Heart left ventricle (tissue), 16 donors: ENCODE measurements around the gene HOXB7. TPM values are rescaled to one million over a fixed set of nuclear protein-coding genes. Genes with fewer than 3 reads are reported as not detected.
A peak's percentile ranks its signal among the peaks of the same experiment; 100 is the strongest.

Experiments used
- ATAC-seq, 4 donors: fragments of 200-7000 bp; cut with Tn5 transposase; one replicate each; pipeline ENCODE4 v1.9.1; 2020 to 2022; ENCODE audit warnings: moderate library complexity in 4 of 4, mild to moderate bottlenecking in 3 of 4, moderate number of reproducible peaks in 1 of 4
- DNase-seq, 5 donors: peaks; one replicate each; pipeline ENCODE4 v3.0.0-alpha.2; 2020
- H3K27ac ChIP-seq, 12 donors: fragments of 200-600 bp; sonication (generic) in 4 of 12; one replicate each; pipeline versions ENCODE4 v1.5.0 to v1.8.0; 2016 to 2022; ENCODE audit warnings: mild to moderate bottlenecking in 2 of 12
- H3K27me3 ChIP-seq, 9 donors: fragments of 200-600 bp; sonication (generic) in 2 of 9; one replicate each; pipeline versions ENCODE4 v1.5.1 to v1.8.0; 2016 to 2022; ENCODE audit warnings: mild to moderate bottlenecking in 3 of 9
- H3K36me3 ChIP-seq, 9 donors: fragments of 200-600 bp; sonication (generic) in 2 of 9; one replicate each; pipeline versions ENCODE4 v1.5.0 to v1.8.0; 2018 to 2022; ENCODE audit warnings: mild to moderate bottlenecking in 2 of 9
- H3K4me1 ChIP-seq, 12 donors: fragments of 200-600 bp; sonication (generic) in 4 of 12; one replicate each; pipeline versions ENCODE4 v1.5.0 to v1.8.0; 2016 to 2022; ENCODE audit warnings: mild to moderate bottlenecking in 3 of 12
- H3K4me3 ChIP-seq, 12 donors: fragments of 200-600 bp; sonication (generic) in 4 of 12; one replicate each; pipeline versions ENCODE4 v1.5.0 to v1.8.0; 2017 to 2022; ENCODE audit warnings: mild to moderate bottlenecking in 9 of 12, moderate library complexity in 4 of 12
- H3K9me3 ChIP-seq, 12 donors: fragments of 200-600 bp; sonication (generic) in 4 of 12; one replicate each; pipeline versions ENCODE4 v1.5.0 to v1.8.0; 2016 to 2022; ENCODE audit warnings: mild to moderate bottlenecking in 1 of 12
- CTCF ChIP-seq, 12 donors: fragments of 200-600 bp; sonication (generic) in 4 of 12; IDR thresholded peaks; one replicate each; pipeline versions ENCODE4 v1.5.0 to v1.8.0; 2018 to 2022; ENCODE audit warnings: antibody characterized with exemption in 12 of 12, mild to moderate bottlenecking in 5 of 12
- POLR2A ChIP-seq, 2 donors: fragments of 450-650 bp; IDR thresholded peaks; one replicate each; pipeline ENCODE4 v1.6.1; 2017; ENCODE audit warnings: antibody characterized with exemption in 2 of 2, mild to moderate bottlenecking in 2 of 2, moderate library complexity in 2 of 2
- WGBS, 4 donors: extraction: QIAGEN DNeasy Blood & Tissue Kit in 2 of 4; methylation state at CpG; one replicate each; pipeline versions ENCODE4 v1.1.5 to v1.1.7; 2013 to 2018; 5-methylcytosine and 5-hydroxymethylcytosine counted together
- intact Hi-C, 10 donors: fragments of 100-400 bp; cut with DNase I; formaldehyde crosslinking; loops; one replicate each; pipeline versions ENCODE4 v1.11.1 to v1.14.2; 2022
- polyA plus RNA-seq, 2 donors: library from polyadenylated mRNA; stranded (reverse); fragments of 200-250 nt; gene quantifications; one replicate each; pipeline ENCODE4 v1.2.3, GENCODE V29; 2013
- total RNA-seq, 9 donors: library from RNA; depleted of rRNA in 2 of 9; stranded (reverse); fragments of >200 nt in 2 of 9; fragmentation: NEBNext Ultra II Directional in 3 of 9; extraction: Animal tissue kit (Norgen Biotek cat#: 25700) in 3 of 9; gene quantifications; one replicate each; pipeline versions ENCODE4 v1.1.0 to v1.2.4, GENCODE V29; 2016 to 2023
- donor health status: ischemic (EF 13 %, LVEDD 7.1; RV severe dilation, severe dysfunction).
- donor health status: healthy with polysubstance abuse.
- donor health status: DM: no; HTN: yes; CAD: no.
- donor health status: DM: no; HTN: no; CAD: no.
- donor health status: ischemic (EF 25% LVEDD 6.9; RV normal size, moderate dysfunction).
- donor health status: ischemic (EF 25% LVEDD 5.7; RV mildly dilated, moderate dysfunction).
- donor health status: healthy.
- donor health status: DM: yes; HTN: yes; CAD: no.
- donor health status: ischemic (EF 35%, LVEDD 5.7; RV mildly dilated, moderate dysfunction).
- donor health status: nonischemic (EF 11% LVEDD 7.7; RV severe dilation, severe dysfunction).
- donor health status: DM: yes; HTN: yes; CAD: no.
- donor health status: PGD.
- donor health status: ischemic (EF 29% LVEDD 5.4; RV normal size, mild dysfunction).
- donor health status: nonischemic (EF 23%, LVEDD 6.1; RV moderate dilation, normal function).

HOXB7 gene
- total and polyA plus RNA-seq, 11 donors = 0.12 to 0.88 (median 0.40) TPM; not detected in 5

DNA sequence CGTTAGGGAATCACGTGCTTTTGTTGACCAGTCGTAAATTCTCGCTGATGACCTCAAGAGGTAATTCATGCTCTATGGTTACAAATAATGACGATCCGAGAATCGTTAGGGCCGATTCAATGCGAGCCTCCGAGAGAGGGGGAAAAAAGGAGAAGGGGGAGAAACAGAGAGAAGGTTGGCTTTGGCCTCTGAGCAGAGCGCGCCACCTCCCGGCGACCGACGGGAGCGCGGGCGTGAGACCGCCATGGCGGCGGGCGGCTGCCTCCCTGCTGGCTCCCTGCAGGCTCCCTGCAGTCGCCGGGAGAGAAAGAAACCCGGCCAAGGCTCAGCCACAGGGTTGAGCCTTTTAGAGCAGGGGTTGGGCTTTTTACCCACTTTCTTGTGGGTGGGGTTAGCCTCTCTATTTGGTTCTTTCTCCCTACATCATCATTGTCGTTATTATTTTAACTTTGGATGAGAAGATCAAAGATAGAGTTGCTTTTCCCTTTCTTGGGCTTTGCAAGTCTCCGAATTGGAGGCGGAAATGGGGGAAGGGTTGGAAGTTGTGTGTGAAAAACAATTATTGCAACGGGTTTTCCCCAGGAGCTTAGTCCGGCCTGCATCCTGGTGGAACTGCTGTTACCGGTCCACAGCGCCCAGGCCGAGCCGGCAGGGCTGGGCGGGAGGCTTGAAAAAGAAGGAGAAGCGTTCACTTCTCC, 16.8 kb downstream of the HOXB7 start:
- Histone ChIP-seq H3K36me3 (no peaks in the 10 kb centered on the region), H3K27me3 (peaks cover 64 to 100% (median 98%) of the 10 kb centered on the region in 9 donors), H3K4me3 (peak overlapping the region in 6 of 12 donors; percentile 28 to 54 (median 40)), H3K27ac (peak overlapping the region in 1 of 12 donors; percentile 97), H3K9me3 (no peaks in the 10 kb centered on the region), H3K4me1 (peaks cover 0 to 47% (median 20%) of the 10 kb centered on the region in 12 donors)
- no peak for TF ChIP-seq POLR2A (IDR thresholded peaks at IDR 0.05)
- TF ChIP-seq CTCF (IDR thresholded peaks at IDR 0.05) = peak; percentile 66 to 87 (median 80)
- intact Hi-C loops = loop anchor here in 5 of 10 donors (2.0 to 5.0 kb wide), 4 partner anchors 242 to 257 kb away; no protein-coding TSS in a partner anchor
- ATAC-seq (peak in 3 of 4 donors; percentile 51 to 76 (median 62)), DNase-seq (peak; percentile 44 to 89 (median 68))
- 5 to 10% (median 6%) methylated on average over 36 to 37 of the region's 37 CpGs for WGBS, 4 donors

GRCh38 chr17:48593126-48593829, 17.5 kb downstream of the HOXB7 start, which contains the start of gene HOXB5:
TSS of gene HOXB5 (minus strand) at chr17:48593779. CDS start at chr17:48593682, 97 bp downstream.
- peak within 1 kb of the TSS; percentile 2 to 54 (median 30) for H3K4me3 ChIP-seq
- H3K36me3 ChIP-seq = no peaks in the 10 kb centered on the region
- no peak for TF ChIP-seq POLR2A (IDR thresholded peaks at IDR 0.05)
- WGBS, 4 donors = 2 to 5% (median 2%) methylated on average over 21 to 50 of the region's 50 CpGs
- no peaks in the 10 kb centered on the region for H3K9me3 ChIP-seq
- peak within 1 kb of the TSS in 1 of 12 donors; percentile 97 for H3K27ac ChIP-seq
- H3K4me1 ChIP-seq = peaks cover 0 to 45% (median 20%) of the 10 kb centered on the region in 12 donors
- ATAC-seq (no peak), DNase-seq (no peak)
- peaks cover 69 to 100% (median 98%) of the 10 kb centered on the region in 9 donors for H3K27me3 ChIP-seq
- intact Hi-C loops = loop anchor here in 5 of 10 donors (2.0 to 5.0 kb wide), 4 partner anchors 241 to 256 kb away; no protein-coding TSS in a partner anchor

DNA sequence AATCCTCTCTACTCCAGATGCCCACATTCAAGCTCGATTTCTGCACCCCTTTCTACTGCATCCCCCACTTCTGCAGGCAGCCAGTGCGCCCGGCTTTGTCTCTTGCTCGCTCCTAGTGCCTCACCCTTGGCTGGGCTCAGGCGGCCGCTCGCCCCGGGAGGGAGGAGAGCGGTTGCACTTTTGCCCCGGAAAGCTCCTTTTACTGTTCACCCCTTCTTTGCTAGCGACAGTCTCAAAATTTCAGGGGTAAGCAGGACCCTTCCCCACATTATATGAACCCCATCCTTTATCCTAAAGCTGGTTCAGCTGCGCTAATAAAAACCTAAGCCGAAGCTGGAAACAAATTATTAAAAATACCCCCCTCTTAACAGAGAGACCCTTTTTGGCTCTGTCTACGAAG, 18.2 kb downstream of the HOXB7 start:
- Histone ChIP-seq H3K36me3 (no peaks in the 10 kb centered on the region), H3K27ac (peak overlapping the region in 1 of 12 donors; percentile 97), H3K9me3 (no peaks in the 10 kb centered on the region), H3K27me3 (peaks cover 65 to 100% (median 98%) of the 10 kb centered on the region in 9 donors), H3K4me3 (peak overlapping the region in 5 of 12 donors; percentile 28 to 54 (median 40)), H3K4me1 (peaks cover 0 to 42% (median 14%) of the 10 kb centered on the region in 12 donors)
- DNase-seq = no peak
- no peak for TF ChIP-seq CTCF (IDR thresholded peaks at IDR 0.05)
- no peak for TF ChIP-seq POLR2A (IDR thresholded peaks at IDR 0.05)
- WGBS, 4 donors = 10 to 30% (median 20%) methylated on average over 14 of the region's 14 CpGs
- no peak for ATAC-seq
- intact Hi-C loops = loop anchor here in 5 of 10 donors (2.0 to 5.0 kb wide), 4 partner anchors 240 to 255 kb away; no protein-coding TSS in a partner anchor

- WGBS, 4 donors = 15 to 43% (median 26%) methylated on average over 33 of the region's 33 CpGs
- Histone ChIP-seq H3K27ac (peak overlapping the region in 1 of 12 donors; percentile 97), H3K27me3 (peaks cover 61 to 100% (median 98%) of the 10 kb centered on the region in 9 donors), H3K9me3 (no peaks in the 10 kb centered on the region), H3K36me3 (no peaks in the 10 kb centered on the region), H3K4me3 (peak overlapping the region in 2 of 12 donors; percentile 46 to 54), H3K4me1 (peaks cover 0 to 42% (median 13%) of the 10 kb centered on the region in 12 donors)
- intact Hi-C loops = loop anchor here in 5 of 10 donors (2.0 to 5.0 kb wide), 4 partner anchors 240 to 255 kb away; no protein-coding TSS in a partner anchor
- TF ChIP-seq CTCF (IDR thresholded peaks at IDR 0.05) = no peak
- no peak for ATAC-seq
- DNase-seq = no peak
Observed at GRCh38 chr17:48592057-48592514, 18.7 kb downstream of the HOXB7 start.
